H9 (cell line): ENCODE data around the gene ROBO2. TPM values are rescaled to one million over a fixed set of nuclear protein-coding genes. Genes with fewer than 3 reads are reported as not detected.

Source experiments
- DNase-seq: peaks from one replicate; pipeline ENCODE4 v3.0.0-alpha.2; 2017
- H2AFZ ChIP-seq: one replicate; pipeline ENCODE4 v1.6.1; 2013; ENCODE audit warnings: mild to moderate bottlenecking, low read length, control low read depth, moderate library complexity
- H2AK5ac ChIP-seq: 2 replicates; pipeline ENCODE4 v1.6.1; 2013; ENCODE audit warnings: low read length, control low read depth, mixed read lengths; ENCODE audit not compliant: insufficient read length
- H2BK120ac ChIP-seq: one replicate; pipeline ENCODE4 v1.6.1; 2013; ENCODE audit warnings: low read depth, mild to moderate bottlenecking, low read length, control low read depth, inconsistent platforms; ENCODE audit not compliant: poor library complexity, severe bottlenecking
- H2BK12ac ChIP-seq: 2 replicates; pipeline ENCODE4 v1.6.1; 2013; ENCODE audit warnings: low read length, control low read depth, mixed read lengths, low read depth; ENCODE audit not compliant: insufficient read length
- H2BK15ac ChIP-seq: 2 replicates; pipeline ENCODE4 v1.6.1; 2013; ENCODE audit warnings: low read depth, low read length, control low read depth
- H2BK20ac ChIP-seq: one replicate; pipeline ENCODE4 v1.6.1; 2013; ENCODE audit warnings: low read depth, mild to moderate bottlenecking, low read length, control low read depth, inconsistent platforms; ENCODE audit not compliant: poor library complexity, severe bottlenecking
- H2BK5ac ChIP-seq: 2 replicates; pipeline ENCODE4 v1.6.1; 2013; ENCODE audit warnings: low read length, control low read depth, mixed read lengths; ENCODE audit not compliant: insufficient read length
- H3K14ac ChIP-seq: 2 replicates; pipeline ENCODE4 v1.6.1; 2013; ENCODE audit warnings: low read length, control low read depth; ENCODE audit not compliant: insufficient read depth
- H3K18ac ChIP-seq: 2 replicates; pipeline ENCODE4 v1.6.1; 2013; ENCODE audit warnings: low read depth, mild to moderate bottlenecking, mixed read lengths, low read length, control low read depth; ENCODE audit not compliant: insufficient read length
- H3K23ac ChIP-seq: 2 replicates; pipeline ENCODE4 v1.6.1; 2013; ENCODE audit warnings: low read length, control low read depth, mixed read lengths, low read depth; ENCODE audit not compliant: insufficient read length
- H3K23me2 ChIP-seq: 2 replicates; pipeline ENCODE4 v1.6.1; 2013; ENCODE audit warnings: low read depth, mild to moderate bottlenecking, mixed read lengths, low read length, control low read depth; ENCODE audit not compliant: insufficient read length, poor library complexity, severe bottlenecking
- H3K27ac ChIP-seq: 2 replicates; pipeline ENCODE4 v1.5.1; 2013; ENCODE audit warnings: low read length, control low read depth, mixed read lengths, low read depth; ENCODE audit not compliant: insufficient read length
- H3K27me3 ChIP-seq: 2 replicates; pipeline ENCODE4 v1.6.1; 2013; ENCODE audit warnings: low read length, control low read depth, inconsistent platforms; ENCODE audit not compliant: insufficient read depth
- H3K4ac ChIP-seq: 2 replicates; pipeline ENCODE4 v1.6.1; 2013; ENCODE audit warnings: low read depth, mild to moderate bottlenecking, control low read depth, inconsistent platforms, low read length, moderate library complexity
- H3K4me1 ChIP-seq: 2 replicates; pipeline ENCODE4 v1.6.1; 2013; ENCODE audit warnings: low read length, control low read depth, inconsistent platforms; ENCODE audit not compliant: insufficient read depth
- H3K4me2 ChIP-seq: 2 replicates; pipeline ENCODE4 v1.6.1; 2013; ENCODE audit warnings: low read length, control low read depth, mixed read lengths; ENCODE audit not compliant: insufficient read length, insufficient read depth
- H3K56ac ChIP-seq: 2 replicates; pipeline ENCODE4 v1.6.1; 2013; ENCODE audit warnings: low read depth, mild to moderate bottlenecking, mixed read lengths, low read length, control low read depth; ENCODE audit not compliant: insufficient read length
- H3K79me1 ChIP-seq: 2 replicates; pipeline ENCODE4 v1.6.1; 2013; ENCODE audit warnings: low read depth, mild to moderate bottlenecking, moderate library complexity, low read length, control low read depth, inconsistent platforms; ENCODE audit not compliant: insufficient read depth, poor library complexity, severe bottlenecking
- H3K79me2 ChIP-seq: 2 replicates; pipeline ENCODE4 v1.6.1; 2013; ENCODE audit warnings: low read length, control low read depth, inconsistent platforms; ENCODE audit not compliant: insufficient read depth
- H3K9ac ChIP-seq: 2 replicates; pipeline ENCODE4 v1.6.1; 2013; ENCODE audit warnings: low read length, control low read depth, mixed read lengths; ENCODE audit not compliant: insufficient read length; ENCODE audit errors: extremely low read depth
- H3K9me3 ChIP-seq: one replicate; pipeline ENCODE4 v1.6.1; 2013; ENCODE audit warnings: low read depth, low read length, inconsistent platforms; ENCODE audit not compliant: control insufficient read depth
- H3T11ph ChIP-seq: one replicate; pipeline ENCODE4 v1.6.1; 2013; ENCODE audit warnings: mild to moderate bottlenecking, low read length, control low read depth, inconsistent platforms
- H4K20me1 ChIP-seq: one replicate; pipeline ENCODE4 v1.6.1; 2013; ENCODE audit not compliant: control insufficient read depth, insufficient read length, insufficient read depth
- H4K5ac ChIP-seq: 2 replicates; pipeline ENCODE4 v1.6.1; 2013; ENCODE audit warnings: low read depth, mild to moderate bottlenecking, mixed read lengths, low read length, control low read depth; ENCODE audit not compliant: insufficient read length
- H4K8ac ChIP-seq: replicated peaks from 2 replicates; pipeline ENCODE4 v1.6.1; 2013; ENCODE audit warnings: low read length, control low read depth, mixed read lengths, low read depth; ENCODE audit not compliant: insufficient read length
- H4K91ac ChIP-seq: 2 replicates; pipeline ENCODE4 v1.6.1; 2013; ENCODE audit warnings: low read depth, mild to moderate bottlenecking, moderate library complexity, mixed read lengths, low read length, control low read depth; ENCODE audit not compliant: insufficient read length
- H3K27ac Mint-ChIP-seq, 3 experiments: 2 replicates in 2 of 3; 3 replicates in 1 of 3; pipeline ENCODE4 v1.8.0; 2020 to 2021; ENCODE audit warnings: mixed read lengths in 3 of 3, mild to moderate bottlenecking in 1 of 3, moderate library complexity in 1 of 3
- H3K27me3 Mint-ChIP-seq: 2 replicates; pipeline ENCODE4 v1.8.0; 2021; ENCODE audit warnings: low read depth, mild to moderate bottlenecking, moderate library complexity, mixed read lengths
- H3K36me3 Mint-ChIP-seq, 3 experiments: 2 replicates in 2 of 3; 3 replicates in 1 of 3; pipeline ENCODE4 v1.8.0; 2020 to 2021; ENCODE audit warnings: low read depth in 3 of 3, mixed read lengths in 3 of 3; ENCODE audit not compliant: insufficient read depth in 1 of 3
- H3K4me1 Mint-ChIP-seq, 2 experiments: 2 replicates each; pipeline ENCODE4 v1.8.0; 2020; ENCODE audit warnings: mixed read lengths in 2 of 2
- H3K4me3 Mint-ChIP-seq, 2 experiments: 2 replicates in 1 of 2; 3 replicates in 1 of 2; pipeline ENCODE4 v1.8.0; 2020 to 2021; ENCODE audit warnings: mild to moderate bottlenecking in 2 of 2, mixed read lengths in 2 of 2, moderate library complexity in 1 of 2
- H3K9me3 Mint-ChIP-seq, 2 experiments: 2 replicates in 1 of 2; 3 replicates in 1 of 2; pipeline ENCODE4 v1.8.0; 2020; ENCODE audit warnings: mild to moderate bottlenecking in 2 of 2, mixed read lengths in 2 of 2, moderate library complexity in 1 of 2
- WGBS: extraction: QIAGEN DNeasy Blood & Tissue Kit; methylation state at CpG from one replicate; pipeline ENCODE4 v1.1.7; 2013; ENCODE audit warnings: missing lambda C conversion rate, low lambda C conversion rate, mixed read lengths; ENCODE audit not compliant: insufficient read length; ENCODE audit errors: extremely low coverage; 5-methylcytosine and 5-hydroxymethylcytosine counted together
- total RNA-seq: library from RNA; stranded (reverse); gene quantifications from 2 replicates; pipeline ENCODE4 v1.2.1, GENCODE V29; 2021
- TF ChIP-seq, protein P1 (sequence below): fragments of 200-600 bp; sonication (generic); conservative IDR thresholded peaks from 3 replicates; pipeline ENCODE4 v1.8.0; 2021; ENCODE audit warnings: antibody characterized with exemption, mild to moderate bottlenecking

The ROBO2 gene
- total RNA-seq, 1 experiment from 2014 or later: 2.3 TPM

DNA sequence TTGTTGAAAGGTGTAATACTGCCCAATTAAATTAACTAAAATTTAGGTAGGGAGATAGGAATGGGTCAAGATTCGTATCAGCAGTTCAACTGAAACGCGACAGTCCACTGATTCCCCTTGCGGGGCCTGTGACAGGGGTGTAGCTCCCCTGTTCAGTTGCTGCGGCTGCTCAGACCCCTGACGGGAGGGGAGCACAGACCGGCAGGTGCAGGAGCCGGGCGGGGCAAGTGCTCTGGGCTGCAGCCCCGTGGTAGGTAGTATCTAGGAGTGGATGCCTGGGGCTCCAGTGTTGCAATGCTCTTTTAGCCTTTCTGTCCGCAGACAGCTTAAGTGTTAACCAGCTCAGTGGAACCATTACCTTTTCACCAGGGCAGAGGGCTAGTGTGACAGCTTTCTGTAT is 164.9 kb downstream of the ROBO2 start:
- Histone ChIP-seq H2AK5ac (no peak overlapping the region), H2BK5ac (no peak overlapping the region), H3K4ac (no peak overlapping the region), H2BK12ac (no peak overlapping the region), H3K79me1 (no peaks in the 10 kb centered on the region), H3K23ac (no peak overlapping the region), H2BK20ac (no peak overlapping the region), H4K5ac (no peak overlapping the region), H3K4me1 (peaks cover 2% of the 10 kb centered on the region; the same call in 1 of the 2 replicates), H3K4me2 (no peak overlapping the region), H3K9me3 (no peaks in the 10 kb centered on the region), H3K27ac (no peak overlapping the region), H3K14ac (no peak overlapping the region), H4K20me1 (no peaks in the 10 kb centered on the region), H3K56ac (no peak overlapping the region), H4K91ac (no peak overlapping the region), H2BK120ac (no peak overlapping the region), H4K8ac (no peak overlapping the region), H3T11ph (no peak overlapping the region), H3K23me2 (no peaks in the 10 kb centered on the region), H2AFZ (no peak overlapping the region), H3K79me2 (no peaks in the 10 kb centered on the region), H2BK15ac (no peak overlapping the region), H3K18ac (no peak overlapping the region), H3K27me3 (no peaks in the 10 kb centered on the region), H3K9ac (no peak overlapping the region)
- peaks cover 7 to 12% of the 10 kb centered on the region in 2 experiments for H3K4me1 Mint-ChIP-seq
- H3K27ac Mint-ChIP-seq: no peak overlapping the region
- DNase-seq: no peak
- WGBS: no CpG with 5 or more reads among the region's 11 CpGs
- H3K9me3 Mint-ChIP-seq: no peaks in the 10 kb centered on the region
- H3K27me3 Mint-ChIP-seq: no peaks in the 10 kb centered on the region
- H3K4me3 Mint-ChIP-seq: no peak overlapping the region
- TF ChIP-seq, protein P1, sequence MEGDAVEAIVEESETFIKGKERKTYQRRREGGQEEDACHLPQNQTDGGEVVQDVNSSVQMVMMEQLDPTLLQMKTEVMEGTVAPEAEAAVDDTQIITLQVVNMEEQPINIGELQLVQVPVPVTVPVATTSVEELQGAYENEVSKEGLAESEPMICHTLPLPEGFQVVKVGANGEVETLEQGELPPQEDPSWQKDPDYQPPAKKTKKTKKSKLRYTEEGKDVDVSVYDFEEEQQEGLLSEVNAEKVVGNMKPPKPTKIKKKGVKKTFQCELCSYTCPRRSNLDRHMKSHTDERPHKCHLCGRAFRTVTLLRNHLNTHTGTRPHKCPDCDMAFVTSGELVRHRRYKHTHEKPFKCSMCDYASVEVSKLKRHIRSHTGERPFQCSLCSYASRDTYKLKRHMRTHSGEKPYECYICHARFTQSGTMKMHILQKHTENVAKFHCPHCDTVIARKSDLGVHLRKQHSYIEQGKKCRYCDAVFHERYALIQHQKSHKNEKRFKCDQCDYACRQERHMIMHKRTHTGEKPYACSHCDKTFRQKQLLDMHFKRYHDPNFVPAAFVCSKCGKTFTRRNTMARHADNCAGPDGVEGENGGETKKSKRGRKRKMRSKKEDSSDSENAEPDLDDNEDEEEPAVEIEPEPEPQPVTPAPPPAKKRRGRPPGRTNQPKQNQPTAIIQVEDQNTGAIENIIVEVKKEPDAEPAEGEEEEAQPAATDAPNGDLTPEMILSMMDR: no peak
- H3K36me3 Mint-ChIP-seq: no peaks in the 10 kb centered on the region
